Tibial nerve (tissue), 4 donors: Measurements from ENCODE around the gene TRIM45.

ENCODE experiments used
- EP300 ChIP-seq, 2 donors: sonication (generic); formaldehyde crosslinking; IDR thresholded peaks; one replicate each; pipeline ENCODE4 v1.6.1; 2017; ENCODE audit warnings: antibody characterized with exemption in 2 of 2, mild to moderate bottlenecking in 1 of 2
- TF ChIP-seq, protein P1 (sequence below), 5 experiments: fragments of 200-600 bp in 3 of 5; fragments of 450-650 bp in 2 of 5; sonication (generic) in 3 of 5; IDR thresholded peaks; one replicate each; pipeline ENCODE4 v1.5.1; 2016 to 2019; ENCODE audit warnings: antibody characterized with exemption in 5 of 5, mild to moderate bottlenecking in 3 of 5, moderate library complexity in 2 of 5

DNA sequence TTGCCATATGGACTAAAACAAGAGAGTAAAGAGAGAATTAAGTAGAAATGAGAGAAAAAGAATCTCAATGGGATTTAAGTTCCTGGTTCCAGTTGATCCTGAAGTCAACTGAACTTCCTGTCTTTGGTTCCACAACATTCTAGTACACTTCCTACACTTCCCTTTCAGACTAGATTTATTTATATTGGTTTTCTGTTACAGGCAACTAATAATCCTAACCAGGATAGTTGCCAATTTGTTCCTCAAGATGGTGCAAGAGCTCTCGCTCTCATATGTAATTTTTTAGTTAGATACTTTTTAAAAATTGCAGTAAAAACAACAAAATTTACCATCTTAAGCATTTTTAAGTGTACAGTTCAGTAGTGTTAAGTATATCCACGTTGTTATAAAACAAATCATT, 28.8 kb upstream of the TRIM45 start:
- TF ChIP-seq, protein P1, sequence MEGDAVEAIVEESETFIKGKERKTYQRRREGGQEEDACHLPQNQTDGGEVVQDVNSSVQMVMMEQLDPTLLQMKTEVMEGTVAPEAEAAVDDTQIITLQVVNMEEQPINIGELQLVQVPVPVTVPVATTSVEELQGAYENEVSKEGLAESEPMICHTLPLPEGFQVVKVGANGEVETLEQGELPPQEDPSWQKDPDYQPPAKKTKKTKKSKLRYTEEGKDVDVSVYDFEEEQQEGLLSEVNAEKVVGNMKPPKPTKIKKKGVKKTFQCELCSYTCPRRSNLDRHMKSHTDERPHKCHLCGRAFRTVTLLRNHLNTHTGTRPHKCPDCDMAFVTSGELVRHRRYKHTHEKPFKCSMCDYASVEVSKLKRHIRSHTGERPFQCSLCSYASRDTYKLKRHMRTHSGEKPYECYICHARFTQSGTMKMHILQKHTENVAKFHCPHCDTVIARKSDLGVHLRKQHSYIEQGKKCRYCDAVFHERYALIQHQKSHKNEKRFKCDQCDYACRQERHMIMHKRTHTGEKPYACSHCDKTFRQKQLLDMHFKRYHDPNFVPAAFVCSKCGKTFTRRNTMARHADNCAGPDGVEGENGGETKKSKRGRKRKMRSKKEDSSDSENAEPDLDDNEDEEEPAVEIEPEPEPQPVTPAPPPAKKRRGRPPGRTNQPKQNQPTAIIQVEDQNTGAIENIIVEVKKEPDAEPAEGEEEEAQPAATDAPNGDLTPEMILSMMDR (IDR thresholded peaks at IDR 0.05): no peak
- TF ChIP-seq EP300 (IDR thresholded peaks at IDR 0.05): no peak
